ENCODE results near the gene CDCA8. TPM values are rescaled to one million over a fixed set of nuclear protein-coding genes. Genes with fewer than 3 reads are reported as not detected.

Gene CDCA8
- 2.7 TPM for polyA plus RNA-seq (2013)

- Histone ChIP-seq H3K36me3 (ENCODE audit: control insufficient read depth in 4 of 4, insufficient read depth in 4 of 4, low read length in 3 of 4) (peaks cover 6 to 33% (median 17%) of the 10 kb centered on the region in 4 experiments), H3K9me3 (ENCODE audit: control extremely low read depth in 1 of 5, control insufficient read depth in 4 of 5, insufficient read depth in 2 of 5, low read depth in 1 of 5, low read length in 4 of 5) (no peaks in the 10 kb centered on the region), H3K27ac (ENCODE audit: insufficient read depth in 1 of 2, low read depth in 1 of 2, low read length in 2 of 2, poor library complexity in 1 of 2, severe bottlenecking in 2 of 2) (peak within 1 kb of the TSS in 1 of 2 experiments; percentile 91), H3K27me3 (replicated peaks in 2 of 5; ENCODE audit: control insufficient read depth in 4 of 5, insufficient read depth in 5 of 5, low read length in 4 of 5) (no peaks in the 10 kb centered on the region), H3K4me1 (ENCODE audit: control extremely low read depth in 1 of 4, control insufficient read depth in 4 of 4, insufficient read depth in 4 of 4, low read length in 3 of 4) (peaks cover 16 to 40% (median 31%) of the 10 kb centered on the region in 4 experiments), H3K4me3 (ENCODE audit: control insufficient read depth in 1 of 7, extremely low read depth in 1 of 7, insufficient read depth in 4 of 7, low read depth in 2 of 7, low read length in 6 of 7) (peak within 1 kb of the TSS; percentile 61 to 99 (median 98))
- peak; percentile 98 to 99 (median 99) for DNase-seq
- CTCF ChIA-PET, result interaction anchor here (2.3 kb wide), 1 partner anchor 10 kb away, joined by 10 read pairs; no protein-coding TSS in a partner anchor
- POLR2A ChIA-PET, result interaction anchor here (1.1 to 1.6 kb wide), 2 partner anchors 9 to 115 kb away, joined by 3 to 7 read pairs; partner anchors contain the start of genes C1orf122 and YRDC
- under 1% methylated on average over 38 of the region's 54 CpGs for WGBS (ENCODE audit: insufficient coverage)
Measured at GRCh38 chr1:37692078-37692833, at the start of gene CDCA8. Gene CDCA8 (plus strand): TSS chr1:37692516. CDS start chr1:37692691, 175 bp downstream.

- Histone ChIP-seq H3K36me3 (ENCODE audit: control insufficient read depth in 4 of 4, insufficient read depth in 4 of 4, low read length in 3 of 4) (no peaks in the 10 kb centered on the region), H3K27ac (ENCODE audit: insufficient read depth in 1 of 2, low read depth in 1 of 2, low read length in 2 of 2, poor library complexity in 1 of 2, severe bottlenecking in 2 of 2) (no peak overlapping the region), H3K4me3 (ENCODE audit: control insufficient read depth in 1 of 7, extremely low read depth in 1 of 7, insufficient read depth in 4 of 7, low read depth in 2 of 7, low read length in 6 of 7) (no peak overlapping the region), H3K4me1 (ENCODE audit: control extremely low read depth in 1 of 4, control insufficient read depth in 4 of 4, insufficient read depth in 4 of 4, low read length in 3 of 4) (no peaks in the 10 kb centered on the region), H3K27me3 (replicated peaks in 2 of 5; ENCODE audit: control insufficient read depth in 4 of 5, insufficient read depth in 5 of 5, low read length in 4 of 5) (peaks cover 0 to 33% (median 9%) of the 10 kb centered on the region in 5 experiments), H3K9me3 (ENCODE audit: control extremely low read depth in 1 of 5, control insufficient read depth in 4 of 5, insufficient read depth in 2 of 5, low read depth in 1 of 5, low read length in 4 of 5) (peaks cover 0 to 8% (median under 1%) of the 10 kb centered on the region in 5 experiments)
- WGBS (ENCODE audit: insufficient coverage), result 93% methylated on average over 6 of the region's 7 CpGs
- DNase-seq, result no peak
- ChIA-PET CTCF (no interaction called here), POLR2A (no interaction called here)
Measured at GRCh38 chr1:37647281-37647680, 45.0 kb upstream of the CDCA8 start.

- H3K4me3 ChIP-seq (ENCODE audit: control insufficient read depth in 1 of 7, extremely low read depth in 1 of 7, insufficient read depth in 4 of 7, low read depth in 2 of 7, low read length in 6 of 7), result no peak overlapping the region
- H3K9me3 ChIP-seq (ENCODE audit: control extremely low read depth in 1 of 5, control insufficient read depth in 4 of 5, insufficient read depth in 2 of 5, low read depth in 1 of 5, low read length in 4 of 5), result no peaks in the 10 kb centered on the region
- no peak for DNase-seq
- WGBS (ENCODE audit: insufficient coverage), result 90% methylated on average over 3 of the region's 5 CpGs
- no peaks in the 10 kb centered on the region for H3K36me3 ChIP-seq (ENCODE audit: control insufficient read depth in 4 of 4, insufficient read depth in 4 of 4, low read length in 3 of 4)
- ChIA-PET POLR2A (no interaction called here), CTCF (interaction anchor here (1.1 kb wide), 1 partner anchor 31 kb away, joined by 3 read pairs; no protein-coding TSS in a partner anchor)
- no peaks in the 10 kb centered on the region for H3K4me1 ChIP-seq (ENCODE audit: control extremely low read depth in 1 of 4, control insufficient read depth in 4 of 4, insufficient read depth in 4 of 4, low read length in 3 of 4)
- H3K27me3 ChIP-seq (replicated peaks in 2 of 5; ENCODE audit: control insufficient read depth in 4 of 5, insufficient read depth in 5 of 5, low read length in 4 of 5), result peaks cover 0 to 10% (median 0%) of the 10 kb centered on the region in 5 experiments
- H3K27ac ChIP-seq (ENCODE audit: insufficient read depth in 1 of 2, low read depth in 1 of 2, low read length in 2 of 2, poor library complexity in 1 of 2, severe bottlenecking in 2 of 2), result no peak overlapping the region
Measured at GRCh38 chr1:37650173-37650572, 42.1 kb upstream of the CDCA8 start.

- no peaks in the 10 kb centered on the region for H3K9me3 ChIP-seq (ENCODE audit: control extremely low read depth in 1 of 5, control insufficient read depth in 4 of 5, insufficient read depth in 2 of 5, low read depth in 1 of 5, low read length in 4 of 5)
- CTCF ChIA-PET, result no interaction called here
- H3K27me3 ChIP-seq (replicated peaks in 2 of 5; ENCODE audit: control insufficient read depth in 4 of 5, insufficient read depth in 5 of 5, low read length in 4 of 5), result peaks cover 0 to 9% (median 0%) of the 10 kb centered on the region in 5 experiments
- H3K4me1 ChIP-seq (ENCODE audit: control extremely low read depth in 1 of 4, control insufficient read depth in 4 of 4, insufficient read depth in 4 of 4, low read length in 3 of 4), result no peaks in the 10 kb centered on the region
- 80% methylated on average over 5 of the region's 5 CpGs for WGBS (ENCODE audit: insufficient coverage)
- DNase-seq, result no peak
- POLR2A ChIA-PET, result no interaction called here
- H3K36me3 ChIP-seq (ENCODE audit: control insufficient read depth in 4 of 4, insufficient read depth in 4 of 4, low read length in 3 of 4), result no peaks in the 10 kb centered on the region
- H3K4me3 ChIP-seq (ENCODE audit: control insufficient read depth in 1 of 7, extremely low read depth in 1 of 7, insufficient read depth in 4 of 7, low read depth in 2 of 7, low read length in 6 of 7), result no peak overlapping the region
- H3K27ac ChIP-seq (ENCODE audit: insufficient read depth in 1 of 2, low read depth in 1 of 2, low read length in 2 of 2, poor library complexity in 1 of 2, severe bottlenecking in 2 of 2), result no peak overlapping the region
Measured at GRCh38 chr1:37650721-37651120, 41.6 kb upstream of the CDCA8 start.

DNA sequence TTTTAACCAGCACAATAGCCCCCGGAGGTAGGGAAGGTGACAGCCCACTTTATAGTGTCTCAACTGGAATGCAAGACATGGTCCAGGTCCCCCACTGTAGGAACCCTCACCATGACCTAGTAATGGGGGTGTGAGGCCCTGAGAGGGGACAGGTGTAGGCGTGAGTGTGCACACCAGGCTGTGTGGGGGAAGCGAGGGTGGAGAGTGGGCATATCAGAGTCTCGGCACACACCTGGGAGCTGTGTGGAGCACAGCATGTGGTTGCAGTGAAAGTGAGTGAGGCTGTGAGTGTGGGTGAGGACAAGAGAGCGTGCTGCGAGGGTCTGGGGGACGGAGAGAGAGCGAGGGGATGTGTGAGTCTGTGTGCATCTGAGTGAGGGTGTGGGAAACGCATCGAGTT, 40.5 kb upstream of the CDCA8 start:
- no peaks in the 10 kb centered on the region for H3K9me3 ChIP-seq (ENCODE audit: control extremely low read depth in 1 of 5, control insufficient read depth in 4 of 5, insufficient read depth in 2 of 5, low read depth in 1 of 5, low read length in 4 of 5)
- WGBS (ENCODE audit: insufficient coverage), result 95% methylated on average over 3 of the region's 10 CpGs
- ChIA-PET POLR2A (no interaction called here), CTCF (no interaction called here)
- H3K27ac ChIP-seq (ENCODE audit: insufficient read depth in 1 of 2, low read depth in 1 of 2, low read length in 2 of 2, poor library complexity in 1 of 2, severe bottlenecking in 2 of 2), result no peak overlapping the region
- H3K27me3 ChIP-seq (replicated peaks in 2 of 5; ENCODE audit: control insufficient read depth in 4 of 5, insufficient read depth in 5 of 5, low read length in 4 of 5), result peaks cover 0 to 4% (median 0%) of the 10 kb centered on the region in 5 experiments
- H3K36me3 ChIP-seq (ENCODE audit: control insufficient read depth in 4 of 4, insufficient read depth in 4 of 4, low read length in 3 of 4), result no peaks in the 10 kb centered on the region
- DNase-seq, result no peak
- H3K4me1 ChIP-seq (ENCODE audit: control extremely low read depth in 1 of 4, control insufficient read depth in 4 of 4, insufficient read depth in 4 of 4, low read length in 3 of 4), result no peaks in the 10 kb centered on the region
- no peak overlapping the region for H3K4me3 ChIP-seq (ENCODE audit: control insufficient read depth in 1 of 7, extremely low read depth in 1 of 7, insufficient read depth in 4 of 7, low read depth in 2 of 7, low read length in 6 of 7)

- no peak for DNase-seq
- Histone ChIP-seq H3K36me3 (ENCODE audit: control insufficient read depth in 4 of 4, insufficient read depth in 4 of 4, low read length in 3 of 4) (no peaks in the 10 kb centered on the region), H3K27ac (ENCODE audit: insufficient read depth in 1 of 2, low read depth in 1 of 2, low read length in 2 of 2, poor library complexity in 1 of 2, severe bottlenecking in 2 of 2) (no peak overlapping the region), H3K9me3 (ENCODE audit: control extremely low read depth in 1 of 5, control insufficient read depth in 4 of 5, insufficient read depth in 2 of 5, low read depth in 1 of 5, low read length in 4 of 5) (no peaks in the 10 kb centered on the region), H3K4me1 (ENCODE audit: control extremely low read depth in 1 of 4, control insufficient read depth in 4 of 4, insufficient read depth in 4 of 4, low read length in 3 of 4) (no peaks in the 10 kb centered on the region), H3K4me3 (ENCODE audit: control insufficient read depth in 1 of 7, extremely low read depth in 1 of 7, insufficient read depth in 4 of 7, low read depth in 2 of 7, low read length in 6 of 7) (no peak overlapping the region), H3K27me3 (replicated peaks in 2 of 5; ENCODE audit: control insufficient read depth in 4 of 5, insufficient read depth in 5 of 5, low read length in 4 of 5) (peaks cover 0 to 6% (median 0%) of the 10 kb centered on the region in 5 experiments)
- CTCF ChIA-PET, result no interaction called here
- WGBS (ENCODE audit: insufficient coverage), result no CpG with 5 or more reads among the region's 2 CpGs
- POLR2A ChIA-PET, result no interaction called here
Measured at GRCh38 chr1:37652976-37653375, 39.3 kb upstream of the CDCA8 start.

DNA sequence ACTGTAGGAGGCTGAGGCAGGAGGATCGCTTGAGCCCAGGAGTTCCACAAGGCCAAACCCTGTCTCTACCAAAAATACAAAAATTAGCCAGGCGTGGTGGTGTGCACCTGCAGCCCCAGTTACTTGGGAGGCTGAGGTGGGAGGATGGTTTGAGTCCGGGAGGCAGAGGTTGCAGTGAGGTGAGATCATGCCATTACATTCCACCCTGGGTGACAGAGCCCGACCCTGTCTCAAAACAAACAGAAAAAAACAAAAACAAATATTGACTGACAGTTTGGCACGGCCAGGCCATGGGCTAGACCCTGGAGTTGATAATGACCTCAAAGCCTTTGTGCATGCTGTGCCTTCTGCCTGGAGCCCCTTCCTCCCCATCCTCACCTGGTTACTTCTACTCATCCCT, 38.4 kb upstream of the CDCA8 start:
- 86% methylated on average over 4 of the region's 5 CpGs for WGBS (ENCODE audit: insufficient coverage)

More for the DNA sequence above, 38.4 kb upstream of the CDCA8 start:
- Histone ChIP-seq H3K36me3 (ENCODE audit: control insufficient read depth in 4 of 4, insufficient read depth in 4 of 4, low read length in 3 of 4) (no peaks in the 10 kb centered on the region), H3K4me3 (ENCODE audit: control insufficient read depth in 1 of 7, extremely low read depth in 1 of 7, insufficient read depth in 4 of 7, low read depth in 2 of 7, low read length in 6 of 7) (no peak overlapping the region), H3K9me3 (ENCODE audit: control extremely low read depth in 1 of 5, control insufficient read depth in 4 of 5, insufficient read depth in 2 of 5, low read depth in 1 of 5, low read length in 4 of 5) (no peaks in the 10 kb centered on the region), H3K27me3 (replicated peaks in 2 of 5; ENCODE audit: control insufficient read depth in 4 of 5, insufficient read depth in 5 of 5, low read length in 4 of 5) (peaks cover 0 to 6% (median 0%) of the 10 kb centered on the region in 5 experiments), H3K4me1 (ENCODE audit: control extremely low read depth in 1 of 4, control insufficient read depth in 4 of 4, insufficient read depth in 4 of 4, low read length in 3 of 4) (no peaks in the 10 kb centered on the region), H3K27ac (ENCODE audit: insufficient read depth in 1 of 2, low read depth in 1 of 2, low read length in 2 of 2, poor library complexity in 1 of 2, severe bottlenecking in 2 of 2) (no peak overlapping the region)
- ChIA-PET POLR2A (no interaction called here), CTCF (no interaction called here)
- DNase-seq, result no peak

Measured in common myeloid progenitor, CD34-positive (primary cell).